SJSA1 (cell line): Measurements from ENCODE around the gene FOXR2. TPM values are rescaled to one million over a fixed set of nuclear protein-coding genes. Genes with fewer than 3 reads are reported as not detected.

Source experiments
- total RNA-seq: library from RNA; depleted of rRNA; stranded (reverse); fragments of >200 nt; shearing (Covaris generic); gene quantifications from 2 replicates; pipeline ENCODE4 v1.2.3, GENCODE V29; 2014; rRNA removed

The FOXR2 gene
- total RNA-seq, 1 experiment from 2014 or later = not detected

Other genes with a start within 250 kb of the FOXR2 start
- 28.2 and 31.5 TPM in 2 replicates for gene MAGEH1, start 171.3 kb upstream of the FOXR2 start, total RNA-seq
- gene USP51, start 133.6 kb upstream of the FOXR2 start, total RNA-seq = 1.8 and 1.9 TPM in 2 replicates
- gene RRAGB, start 94.3 kb downstream of the FOXR2 start, total RNA-seq = 4.4 and 7.5 TPM in 2 replicates